HG03196 (cell line): Measurements from ENCODE around the gene NPHS1.
"Not testable (repeated sequence)": the region's sequence is repeated elsewhere in the genome, so short reads cannot be mapped to it uniquely, and the experiment has no call there.

Experiments used
- ATAC-seq: cut with Tn5 transposase; IDR thresholded peaks from one replicate; pipeline ENCODE4 v1.9.1; 2021; ENCODE audit not compliant: unreplicated experiment

NPHS1 gene

GRCh38 chr19:35813043-35813890 lies 39.0 kb downstream of the NPHS1 start:
- no peak for ATAC-seq

GRCh38 chr19:35812220-35813042 lies 39.9 kb downstream of the NPHS1 start, which contains the start of gene PRODH2:
PRODH2 (minus strand) TSS chr19:35812845; CDS start chr19:35812805, 40 bp downstream.
- no peak for ATAC-seq

GRCh38 chr19:35811317-35812219 lies 40.7 kb downstream of the NPHS1 start:
- no peak for ATAC-seq

GRCh38 chr19:35807633-35808032 lies 44.7 kb downstream of the NPHS1 start:
- no peak for ATAC-seq

GRCh38 chr19:35806597-35806996 lies 45.7 kb downstream of the NPHS1 start:
- no peak for ATAC-seq

GRCh38 chr19:35805526-35806102 lies 46.7 kb downstream of the NPHS1 start:
- ATAC-seq: no peak

GRCh38 chr19:35801828-35802227 lies 50.5 kb downstream of the NPHS1 start:
- ATAC-seq: no peak

GRCh38 chr19:35797663-35798062 lies 54.6 kb downstream of the NPHS1 start:
- no peak for ATAC-seq

GRCh38 chr19:35796645-35797542 lies 55.4 kb downstream of the NPHS1 start:
- no peak for ATAC-seq

GRCh38 chr19:35795564-35795963 lies 56.7 kb downstream of the NPHS1 start:
- ATAC-seq: not testable (repeated sequence)

GRCh38 chr19:35793381-35794165 lies 58.7 kb downstream of the NPHS1 start:
- ATAC-seq: no peak

GRCh38 chr19:35792888-35793287 lies 59.4 kb downstream of the NPHS1 start:
- ATAC-seq: no peak

- ATAC-seq: no peak
These were observed 60.0 kb downstream of the NPHS1 start for GRCh38 chr19:35792312-35792711.

- ATAC-seq: no peak
These were observed 60.5 kb downstream of the NPHS1 start for GRCh38 chr19:35791814-35792279.

- ATAC-seq: no peak
These were observed 61.1 kb downstream of the NPHS1 start for GRCh38 chr19:35790981-35791813.

- no peak for ATAC-seq
These were observed 62.0 kb downstream of the NPHS1 start for GRCh38 chr19:35789978-35790944.
